GM19452 (cell line): ENCODE data around the gene SIL1.
"Not testable (repeated sequence)": the region's sequence is repeated elsewhere in the genome, so short reads cannot be mapped to it uniquely, and the experiment has no call there.

Experiments
- ATAC-seq: cut with Tn5 transposase; IDR thresholded peaks from one replicate; pipeline ENCODE4 v1.9.1; 2021; ENCODE audit not compliant: unreplicated experiment

SIL1 gene

GRCh38 chr5:139038613-139039305, 159.4 kb downstream of the SIL1 start:
- ATAC-seq, result no peak

GRCh38 chr5:139037732-139038131, 160.4 kb downstream of the SIL1 start:
- ATAC-seq, result no peak

- not testable (repeated sequence) for ATAC-seq
Observed at GRCh38 chr5:139036332-139036731, 161.8 kb downstream of the SIL1 start.

GRCh38 chr5:139027150-139027549, 171.0 kb downstream of the SIL1 start:
- no peak for ATAC-seq

GRCh38 chr5:139025651-139026050, 172.5 kb downstream of the SIL1 start:
- no peak for ATAC-seq

GRCh38 chr5:139023286-139023685, 174.9 kb downstream of the SIL1 start:
- ATAC-seq, result no peak

GRCh38 chr5:139022528-139022927, 175.6 kb downstream of the SIL1 start:
- ATAC-seq, result no peak

- no peak for ATAC-seq
Observed at GRCh38 chr5:139021346-139021745, 176.8 kb downstream of the SIL1 start.

GRCh38 chr5:139019880-139020279, 178.3 kb downstream of the SIL1 start:
- ATAC-seq, result no peak

- ATAC-seq, result no peak
Observed at GRCh38 chr5:139019211-139019610, 179.0 kb downstream of the SIL1 start.

GRCh38 chr5:139017624-139018023, 180.5 kb downstream of the SIL1 start:
- ATAC-seq, result no peak

- ATAC-seq, result no peak
Observed at GRCh38 chr5:139016186-139016585, 182.0 kb downstream of the SIL1 start.

- no peak for ATAC-seq
Observed at GRCh38 chr5:139014726-139015125, 183.4 kb downstream of the SIL1 start.

GRCh38 chr5:139012176-139012575, 186.0 kb downstream of the SIL1 start:
- no peak for ATAC-seq

- not testable (repeated sequence) for ATAC-seq
Observed at GRCh38 chr5:139011156-139011555, 187.0 kb downstream of the SIL1 start.

GRCh38 chr5:139004374-139005307, 193.5 kb downstream of the SIL1 start:
- no peak for ATAC-seq

- no peak for ATAC-seq
Observed at GRCh38 chr5:138999674-139000073, 198.5 kb downstream of the SIL1 start.

- no peak for ATAC-seq
Observed at GRCh38 chr5:138998521-138998920, 199.6 kb downstream of the SIL1 start.

GRCh38 chr5:138996120-138996519, 202.0 kb downstream of the SIL1 start:
- ATAC-seq, result no peak

GRCh38 chr5:138990986-138991590, 207.1 kb downstream of the SIL1 start:
- ATAC-seq, result no peak

GRCh38 chr5:138989720-138990119, 208.4 kb downstream of the SIL1 start:
- no peak for ATAC-seq
